GM12874 (cell line): ENCODE results near the gene ZSCAN5C.
"Not testable (repeated sequence)": the region's sequence is repeated elsewhere in the genome, so short reads cannot be mapped to it uniquely, and the experiment has no call there.

Experiments
- CTCF ChIP-seq: IDR thresholded peaks from 2 replicates; pipeline ENCODE4 v1.5.1; 2011; ENCODE audit warnings: low read depth, mild to moderate bottlenecking, control low read depth, low read length, moderate library complexity; ENCODE audit not compliant: insufficient read depth

The ZSCAN5C gene

DNA sequence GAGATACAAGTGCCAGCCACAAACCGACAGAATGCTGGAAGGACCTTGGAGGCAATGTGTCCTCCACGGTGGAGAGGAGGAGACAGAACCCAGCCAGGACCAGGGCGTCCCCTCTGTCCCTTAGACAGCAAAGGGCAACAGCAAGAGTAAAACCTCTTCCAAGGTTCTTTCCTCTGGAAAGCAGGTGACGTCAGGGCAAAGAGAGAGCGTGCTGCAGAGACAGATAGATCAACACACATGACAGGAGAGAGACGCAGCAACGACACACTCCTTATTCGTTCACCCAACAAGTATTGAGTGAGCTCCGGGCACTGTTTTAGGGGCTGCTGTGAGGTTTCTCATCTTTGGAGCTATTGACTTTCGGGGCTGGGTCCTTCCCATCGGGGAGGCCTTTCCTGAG, 27.5 kb upstream of the ZSCAN5C start:
- no peak for TF ChIP-seq CTCF

GRCh38 chr19:56175861-56176307, 26.2 kb upstream of the ZSCAN5C start, which contains the start of gene GALP:
Gene GALP, plus strand, starts transcription at chr19:56176008. Its CDS starts 1,101 bp downstream, at chr19:56177109.
- TF ChIP-seq CTCF: not testable (repeated sequence)

GRCh38 chr19:56176881-56177280, 25.2 kb upstream of the ZSCAN5C start:
- no peak for TF ChIP-seq CTCF

GRCh38 chr19:56177564-56178243, 24.4 kb upstream of the ZSCAN5C start:
- no peak for TF ChIP-seq CTCF

GRCh38 chr19:56189785-56190184, 12.3 kb upstream of the ZSCAN5C start:
- no peak for TF ChIP-seq CTCF

DNA sequence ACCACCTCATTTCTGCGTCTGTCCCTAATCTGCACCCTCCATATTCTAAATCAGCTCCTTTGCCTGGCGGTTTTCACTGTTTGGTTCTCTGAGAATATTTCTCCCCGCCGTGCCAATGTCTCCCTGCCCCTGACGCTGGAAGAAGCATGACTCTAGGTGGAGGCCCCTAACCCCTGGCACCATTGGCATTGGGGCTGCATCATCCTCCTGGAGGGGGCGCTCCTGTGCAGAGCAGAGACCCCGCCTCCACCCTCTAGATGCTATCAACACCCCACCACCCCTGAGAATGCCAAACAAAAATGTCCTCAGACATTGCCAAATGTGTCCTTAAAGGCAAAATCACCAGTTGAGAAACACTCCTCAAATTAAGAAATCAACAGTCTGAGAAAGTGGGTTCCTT, 11.0 kb upstream of the ZSCAN5C start:
- TF ChIP-seq CTCF: no peak

DNA sequence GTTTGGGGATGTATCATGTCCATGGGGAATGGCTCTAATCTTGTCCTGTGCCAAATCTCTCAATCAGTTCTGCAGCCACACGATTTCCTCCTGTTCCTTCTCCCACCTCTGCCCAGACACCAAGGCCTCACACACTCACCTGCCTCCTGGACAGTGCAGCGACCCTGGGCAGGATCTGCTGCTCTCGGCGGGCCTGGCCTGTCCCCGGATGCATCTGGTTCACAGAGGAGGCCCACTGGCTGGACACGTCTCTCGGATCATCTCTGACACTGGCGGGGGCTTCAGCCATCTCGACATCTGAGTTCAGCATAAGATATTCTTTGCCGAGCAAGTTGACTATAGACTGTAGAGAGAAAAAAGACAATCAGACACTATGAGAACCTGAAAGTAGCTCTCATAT, 10.4 kb upstream of the ZSCAN5C start:
- no peak for TF ChIP-seq CTCF
